Measurements from ENCODE around the gene NT5DC3.
A peak's percentile ranks its signal among the peaks of the same experiment; 100 is the strongest.

NT5DC3 gene

GRCh38 chr12:103848917-103849491, 8.0 kb upstream of the NT5DC3 start:
- Histone ChIP-seq H3K4me3 (ENCODE audit: low read depth in 1 of 2, low read length in 1 of 2) (no peak overlapping the region), H3K4me1 (ENCODE audit: control insufficient read depth in 1 of 2, insufficient read depth in 1 of 2, low read depth in 1 of 2, low read length in 1 of 2) (no peaks in the 10 kb centered on the region)

GRCh38 chr12:103848143-103848542, 7.1 kb upstream of the NT5DC3 start:
- H3K27me3 ChIP-seq, result no peaks in the 10 kb centered on the region
- TF ChIP-seq CTCF (IDR thresholded peaks at IDR 0.05), result no peak
- no peaks in the 10 kb centered on the region for H3K4me1 ChIP-seq (ENCODE audit: control insufficient read depth in 1 of 2, insufficient read depth in 1 of 2, low read depth in 1 of 2, low read length in 1 of 2)
- no peaks in the 10 kb centered on the region for H3K36me3 ChIP-seq
- H3K9me3 ChIP-seq, result no peaks in the 10 kb centered on the region
- no peak overlapping the region for H3K4me3 ChIP-seq (ENCODE audit: low read depth in 1 of 2, low read length in 1 of 2)
- H3K27ac ChIP-seq, result no peak overlapping the region

More at GRCh38 chr12:103848917-103849491, 8.0 kb upstream of the NT5DC3 start:
- no peak overlapping the region for H3K27ac ChIP-seq
- no peaks in the 10 kb centered on the region for H3K9me3 ChIP-seq
- H3K36me3 ChIP-seq, result no peaks in the 10 kb centered on the region
- no peaks in the 10 kb centered on the region for H3K27me3 ChIP-seq
- no peak for TF ChIP-seq CTCF (IDR thresholded peaks at IDR 0.05)

GRCh38 chr12:103846415-103846814, 5.4 kb upstream of the NT5DC3 start:
- Histone ChIP-seq H3K4me1 (ENCODE audit: control insufficient read depth in 1 of 2, insufficient read depth in 1 of 2, low read depth in 1 of 2, low read length in 1 of 2) (peaks cover 6% of the 10 kb centered on the region in 2 experiments), H3K36me3 (no peaks in the 10 kb centered on the region), H3K27me3 (no peaks in the 10 kb centered on the region), H3K9me3 (no peaks in the 10 kb centered on the region), H3K27ac (no peak overlapping the region), H3K4me3 (ENCODE audit: low read depth in 1 of 2, low read length in 1 of 2) (no peak overlapping the region)
- no peak for TF ChIP-seq CTCF (IDR thresholded peaks at IDR 0.05)

GRCh38 chr12:103844305-103844704, 3.3 kb upstream of the NT5DC3 start:
- Histone ChIP-seq H3K9me3 (no peaks in the 10 kb centered on the region), H3K4me3 (ENCODE audit: low read depth in 1 of 2, low read length in 1 of 2) (no peak overlapping the region), H3K36me3 (no peaks in the 10 kb centered on the region), H3K27ac (no peak overlapping the region), H3K4me1 (ENCODE audit: control insufficient read depth in 1 of 2, insufficient read depth in 1 of 2, low read depth in 1 of 2, low read length in 1 of 2) (peaks cover 20 to 22% of the 10 kb centered on the region in 2 experiments), H3K27me3 (no peaks in the 10 kb centered on the region)
- TF ChIP-seq CTCF (IDR thresholded peaks at IDR 0.05), result no peak

GRCh38 chr12:103841690-103842584, 903 bp upstream of the NT5DC3 start:
- peak overlapping the region; percentile 78 to 81 for H3K4me3 ChIP-seq (ENCODE audit: low read depth in 1 of 2, low read length in 1 of 2)
- no peaks in the 10 kb centered on the region for H3K36me3 ChIP-seq
- H3K4me1 ChIP-seq (ENCODE audit: control insufficient read depth in 1 of 2, insufficient read depth in 1 of 2, low read depth in 1 of 2, low read length in 1 of 2), result peaks cover 23 to 27% of the 10 kb centered on the region in 2 experiments
- H3K27me3 ChIP-seq, result no peaks in the 10 kb centered on the region
- no peaks in the 10 kb centered on the region for H3K9me3 ChIP-seq
- peak overlapping the region; percentile 68 for H3K27ac ChIP-seq
- TF ChIP-seq CTCF (IDR thresholded peaks at IDR 0.05), result no peak
